ENCODE measurements around the gene ARL2BP. TPM values are rescaled to one million over a fixed set of nuclear protein-coding genes. Genes with fewer than 3 reads are reported as not detected.

The ARL2BP gene
- total and polyA plus RNA-seq, 2 donors (not counting 1 experiment from before 2014, with no cell fraction given), result 32.5 to 38.8 TPM

DNA sequence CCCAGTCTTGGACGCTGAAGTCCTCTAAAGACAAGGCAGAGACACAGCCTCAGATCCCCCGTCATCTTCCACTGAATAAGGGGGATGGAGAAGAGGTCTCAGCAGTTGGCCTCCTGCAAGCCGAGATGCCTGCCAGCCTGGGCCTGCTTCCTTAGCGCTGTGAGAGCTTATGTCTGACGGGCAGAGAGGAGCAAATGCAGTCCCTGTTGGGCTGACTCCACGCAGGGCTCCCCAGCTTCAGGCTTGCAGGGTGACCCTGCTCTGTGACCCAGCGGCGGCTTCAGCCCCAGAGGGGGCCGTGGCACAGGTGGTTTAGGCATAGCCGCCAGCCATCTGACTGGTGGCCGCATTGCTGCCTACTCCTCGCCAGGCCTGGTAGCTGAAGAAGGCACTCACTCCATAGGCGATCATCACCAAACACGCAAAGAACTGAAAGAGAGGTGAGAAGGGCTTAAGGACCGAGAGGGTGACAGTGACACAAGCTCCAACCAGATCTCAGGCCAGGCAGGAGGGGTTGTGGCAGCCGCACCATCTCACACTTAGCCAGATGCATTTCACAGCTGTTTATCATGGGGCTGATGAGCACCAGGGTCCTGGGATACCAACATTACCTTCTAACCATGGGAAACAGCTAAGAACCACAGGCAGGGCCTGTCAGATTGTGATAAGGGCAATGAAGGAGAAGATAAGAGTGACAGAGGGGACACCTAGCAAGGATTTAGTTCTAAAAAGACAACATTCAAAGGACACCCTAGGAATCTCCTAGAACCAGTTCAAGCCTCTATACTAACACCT is 11.7 kb downstream of the ARL2BP start:
- H3K27ac ChIP-seq (ENCODE audit: low read length in 2 of 2), result no peak overlapping the region
- no peak overlapping the region for H3K4me3 Mint-ChIP-seq
- POLR2A ChIA-PET, result no interaction called here
- TF ChIP-seq, protein P1, sequence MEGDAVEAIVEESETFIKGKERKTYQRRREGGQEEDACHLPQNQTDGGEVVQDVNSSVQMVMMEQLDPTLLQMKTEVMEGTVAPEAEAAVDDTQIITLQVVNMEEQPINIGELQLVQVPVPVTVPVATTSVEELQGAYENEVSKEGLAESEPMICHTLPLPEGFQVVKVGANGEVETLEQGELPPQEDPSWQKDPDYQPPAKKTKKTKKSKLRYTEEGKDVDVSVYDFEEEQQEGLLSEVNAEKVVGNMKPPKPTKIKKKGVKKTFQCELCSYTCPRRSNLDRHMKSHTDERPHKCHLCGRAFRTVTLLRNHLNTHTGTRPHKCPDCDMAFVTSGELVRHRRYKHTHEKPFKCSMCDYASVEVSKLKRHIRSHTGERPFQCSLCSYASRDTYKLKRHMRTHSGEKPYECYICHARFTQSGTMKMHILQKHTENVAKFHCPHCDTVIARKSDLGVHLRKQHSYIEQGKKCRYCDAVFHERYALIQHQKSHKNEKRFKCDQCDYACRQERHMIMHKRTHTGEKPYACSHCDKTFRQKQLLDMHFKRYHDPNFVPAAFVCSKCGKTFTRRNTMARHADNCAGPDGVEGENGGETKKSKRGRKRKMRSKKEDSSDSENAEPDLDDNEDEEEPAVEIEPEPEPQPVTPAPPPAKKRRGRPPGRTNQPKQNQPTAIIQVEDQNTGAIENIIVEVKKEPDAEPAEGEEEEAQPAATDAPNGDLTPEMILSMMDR (IDR thresholded peaks at IDR 0.05), result no peak
- TF ChIP-seq EZH2 (IDR thresholded peaks at IDR 0.05; ENCODE audit: borderline replicate concordance, insufficient read depth, low read depth, low read length, poor library complexity, severe bottlenecking), result no peak
- no peaks in the 10 kb centered on the region for H3K27me3 ChIP-seq (replicated peaks in 1 of 4; ENCODE audit: control extremely low read depth in 1 of 4, control insufficient read depth in 3 of 4, insufficient read depth in 4 of 4, low read length in 3 of 4)
- ATAC-seq (ENCODE audit: low read depth) (no peak), DNase-seq (no peak)
- no peaks in the 10 kb centered on the region for H3K9me3 Mint-ChIP-seq (ENCODE audit: insufficient read depth)
- peaks cover 8 to 26% of the 10 kb centered on the region in 2 experiments for H3K36me3 ChIP-seq (replicated peaks in 1 of 2; ENCODE audit: control extremely low read depth in 1 of 2, control insufficient read depth in 1 of 2, extremely low read depth in 1 of 2, insufficient read depth in 2 of 2, low read length in 1 of 2)
- no peak overlapping the region for H3K4me2 ChIP-seq (replicated peaks; ENCODE audit: low read depth, low read length, poor library complexity, severe bottlenecking)
- H3K9ac ChIP-seq (ENCODE audit: low read length), result no peak overlapping the region
- H3K9me3 ChIP-seq (ENCODE audit: control extremely low read depth in 1 of 3, control insufficient read depth in 2 of 3, insufficient read depth in 1 of 3, low read length in 2 of 3), result peaks cover 0 to 6% (median 0%) of the 10 kb centered on the region in 3 donors
- no peaks in the 10 kb centered on the region for H3K79me2 ChIP-seq (ENCODE audit: control insufficient read depth, insufficient read depth, low read length)
- 98% methylated on average over 13 of the region's 16 CpGs for WGBS (ENCODE audit: insufficient coverage)
- no peaks in the 10 kb centered on the region for H3K27me3 Mint-ChIP-seq
- H4K20me1 ChIP-seq (ENCODE audit: control insufficient read depth, insufficient read depth, low read length, poor library complexity, severe bottlenecking), result no peaks in the 10 kb centered on the region
- intact Hi-C loops (cut with micrococcal nuclease), result no loop called here
- no peak overlapping the region for H2AFZ ChIP-seq (ENCODE audit: insufficient read depth, low read depth, low read length, poor library complexity, severe bottlenecking)
- no peak overlapping the region for H3K27ac Mint-ChIP-seq
- CTCF ChIA-PET, result no interaction called here
- H3K4me3 ChIP-seq (ENCODE audit: control extremely low read depth in 1 of 5, extremely low read depth in 1 of 5, insufficient read depth in 1 of 5, low read depth in 2 of 5, low read length in 4 of 5), result no peak overlapping the region
- H3K4me1 ChIP-seq (ENCODE audit: control insufficient read depth in 2 of 2, insufficient read depth in 2 of 2, low read length in 2 of 2), result peaks cover 0 to 10% of the 10 kb centered on the region in 2 donors
- H3K4me1 Mint-ChIP-seq, result peaks cover 6% of the 10 kb centered on the region

DNA sequence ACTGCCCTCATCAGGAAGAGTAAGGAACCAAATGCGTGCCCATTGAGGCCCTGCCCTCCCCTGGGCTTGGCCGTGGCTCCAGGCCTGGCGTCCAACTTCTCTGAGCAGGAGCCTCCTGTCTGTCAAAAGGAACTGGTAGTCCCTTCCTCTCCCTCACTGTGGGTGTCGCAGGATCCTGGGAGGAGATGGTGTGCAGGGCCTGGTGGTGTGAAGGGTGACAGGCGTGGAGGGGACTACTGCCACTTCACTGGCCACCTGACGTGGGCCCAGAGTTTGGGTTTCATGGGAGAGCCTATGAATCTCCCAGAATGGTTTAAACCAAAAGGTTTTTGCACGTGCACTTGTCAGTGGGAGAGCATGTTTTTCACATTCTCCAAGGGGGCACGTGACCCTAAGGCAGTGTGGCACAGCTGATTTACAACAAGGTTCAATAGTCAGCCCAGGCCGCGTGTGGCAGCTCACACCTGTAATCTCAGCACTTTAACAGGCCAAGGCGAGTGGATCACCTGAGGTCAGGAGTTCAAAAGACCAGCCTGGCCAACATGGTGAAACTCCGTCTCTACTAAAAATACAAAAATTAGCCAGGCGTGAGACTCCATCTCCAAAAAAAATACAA is 12.5 kb downstream of the ARL2BP start:
- Histone ChIP-seq H3K79me2 (ENCODE audit: control insufficient read depth, insufficient read depth, low read length) (no peaks in the 10 kb centered on the region), H3K9me3 (ENCODE audit: control extremely low read depth in 1 of 3, control insufficient read depth in 2 of 3, insufficient read depth in 1 of 3, low read length in 2 of 3) (peaks cover 0 to under 1% (median 0%) of the 10 kb centered on the region in 3 donors), H3K9ac (ENCODE audit: low read length) (no peak overlapping the region), H3K27me3 (replicated peaks in 1 of 4; ENCODE audit: control extremely low read depth in 1 of 4, control insufficient read depth in 3 of 4, insufficient read depth in 4 of 4, low read length in 3 of 4) (no peaks in the 10 kb centered on the region), H2AFZ (ENCODE audit: insufficient read depth, low read depth, low read length, poor library complexity, severe bottlenecking) (no peak overlapping the region), H4K20me1 (ENCODE audit: control insufficient read depth, insufficient read depth, low read length, poor library complexity, severe bottlenecking) (no peaks in the 10 kb centered on the region), H3K27ac (ENCODE audit: low read length in 2 of 2) (no peak overlapping the region), H3K4me2 (replicated peaks; ENCODE audit: low read depth, low read length, poor library complexity, severe bottlenecking) (no peak overlapping the region), H3K4me1 (ENCODE audit: control insufficient read depth in 2 of 2, insufficient read depth in 2 of 2, low read length in 2 of 2) (peaks cover 0 to 10% of the 10 kb centered on the region in 2 donors), H3K4me3 (ENCODE audit: control extremely low read depth in 1 of 5, extremely low read depth in 1 of 5, insufficient read depth in 1 of 5, low read depth in 2 of 5, low read length in 4 of 5) (no peak overlapping the region), H3K36me3 (replicated peaks in 1 of 2; ENCODE audit: control extremely low read depth in 1 of 2, control insufficient read depth in 1 of 2, extremely low read depth in 1 of 2, insufficient read depth in 2 of 2, low read length in 1 of 2) (peaks cover 8 to 18% of the 10 kb centered on the region in 2 experiments)
- WGBS (ENCODE audit: insufficient coverage), result 97% methylated on average over 11 of the region's 13 CpGs
- peaks cover 6% of the 10 kb centered on the region for H3K4me1 Mint-ChIP-seq
- no peak overlapping the region for H3K27ac Mint-ChIP-seq
- ChIA-PET POLR2A (no interaction called here), CTCF (no interaction called here)
- no peak overlapping the region for H3K4me3 Mint-ChIP-seq
- ATAC-seq (ENCODE audit: low read depth) (no peak), DNase-seq (no peak)
- intact Hi-C loops (cut with micrococcal nuclease), result no loop called here
- no peaks in the 10 kb centered on the region for H3K9me3 Mint-ChIP-seq (ENCODE audit: insufficient read depth)
- no peaks in the 10 kb centered on the region for H3K27me3 Mint-ChIP-seq
- no peak for TF ChIP-seq EZH2 (IDR thresholded peaks at IDR 0.05; ENCODE audit: borderline replicate concordance, insufficient read depth, low read depth, low read length, poor library complexity, severe bottlenecking)
- TF ChIP-seq, protein P1 (IDR thresholded peaks at IDR 0.05), result no peak

Measured in B cell (primary cell).